SK-MEL-5 (cell line): ENCODE measurements around the gene CDK1. TPM values are rescaled to one million over a fixed set of nuclear protein-coding genes. Genes with fewer than 3 reads are reported as not detected.
A peak's percentile ranks its signal among the peaks of the same experiment; 100 is the strongest.

Experiments used
- DNase-seq: peaks from one replicate; pipeline ENCODE4 v3.0.0-alpha.2; 2016; ENCODE audit warnings: low read depth, low spot score
- in situ Hi-C: cut with HindIII; loops from 2 replicates; pipeline ENCODE4 v1.10.0; 2016; ENCODE audit warnings: low sequenced_read_pairs, high pct_unique_total_duplicates, low pct_unique_long_range_greater_than_20kb
- polyA plus RNA-seq, 2 experiments: library from polyadenylated mRNA; depleted of rRNA; stranded (reverse); fragments of >200 nt; gene quantifications; 2 replicates each; pipeline ENCODE4 v1.2.3, GENCODE V29; 2015
- total RNA-seq: library from RNA; depleted of rRNA; stranded (reverse); fragments of >200 nt; shearing (Covaris generic); gene quantifications from 2 replicates; pipeline ENCODE4 v1.2.3, GENCODE V29; 2014; rRNA removed

The CDK1 gene
- total RNA-seq, result 65.5 and 65.6 TPM in 2 replicates
- 44.7 and 52.1 TPM in 2 replicates for polyA plus RNA-seq (2015; cell fraction: cytosol; rRNA removed)
- 202 and 243 TPM in 2 replicates for polyA plus RNA-seq (2015; cell fraction: nucleus; rRNA removed)

DNA sequence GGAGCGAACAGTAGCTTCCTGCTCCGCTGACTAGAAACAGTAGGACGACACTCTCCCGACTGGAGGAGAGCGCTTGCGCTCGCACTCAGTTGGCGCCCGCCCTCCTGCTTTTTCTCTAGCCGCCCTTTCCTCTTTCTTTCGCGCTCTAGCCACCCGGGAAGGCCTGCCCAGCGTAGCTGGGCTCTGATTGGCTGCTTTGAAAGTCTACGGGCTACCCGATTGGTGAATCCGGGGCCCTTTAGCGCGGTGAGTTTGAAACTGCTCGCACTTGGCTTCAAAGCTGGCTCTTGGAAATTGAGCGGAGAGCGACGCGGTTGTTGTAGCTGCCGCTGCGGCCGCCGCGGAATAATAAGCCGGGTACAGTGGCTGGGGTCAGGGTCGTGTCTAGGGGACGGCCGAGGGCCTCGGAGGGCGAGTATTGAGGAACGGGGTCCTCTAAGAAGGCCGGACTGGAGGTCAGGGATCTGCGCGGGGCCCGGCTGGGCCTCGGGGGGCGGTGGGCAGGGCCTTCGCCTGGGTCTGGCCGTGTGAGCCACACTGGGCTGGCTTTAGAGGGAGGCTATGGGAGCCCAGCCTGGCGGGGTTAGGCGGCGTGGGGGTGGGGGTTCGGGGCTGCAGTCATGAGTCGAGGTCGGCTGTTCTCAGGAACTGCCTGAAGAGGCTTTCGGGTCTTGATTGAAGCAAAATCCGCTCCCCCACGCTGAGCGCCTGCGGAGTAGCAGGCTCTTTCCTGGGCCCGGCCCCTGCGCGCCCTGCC lies at the start of gene CDK1:
TSS of gene CDK1 (plus strand) at position 265 of the 757 bp plus-strand sequence. CDS start 1,688 bp downstream, outside the sequence.
- in situ Hi-C loops, result no loop called here
- peak; percentile 96 for DNase-seq

DNA sequence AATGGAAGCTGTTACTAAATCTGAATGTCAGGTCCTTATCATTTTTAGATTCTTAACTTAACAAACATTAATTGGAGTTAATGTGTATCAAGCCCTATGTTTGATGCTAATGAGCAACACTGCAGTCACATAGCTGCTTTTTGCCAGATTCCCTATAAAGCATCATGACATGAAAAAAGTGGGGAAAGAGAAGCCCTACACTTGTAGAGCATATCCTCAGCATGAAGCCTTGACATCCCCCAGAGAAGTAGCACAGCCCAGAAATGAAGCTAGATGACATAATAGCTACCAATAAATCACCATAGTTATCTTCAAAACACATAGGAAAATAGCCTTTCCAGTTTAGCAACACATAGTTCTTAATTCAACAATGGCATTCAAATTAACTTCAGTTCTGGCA lies 49.2 kb upstream of the CDK1 start:
- no peak for DNase-seq
- in situ Hi-C loops, result no loop called here

DNA sequence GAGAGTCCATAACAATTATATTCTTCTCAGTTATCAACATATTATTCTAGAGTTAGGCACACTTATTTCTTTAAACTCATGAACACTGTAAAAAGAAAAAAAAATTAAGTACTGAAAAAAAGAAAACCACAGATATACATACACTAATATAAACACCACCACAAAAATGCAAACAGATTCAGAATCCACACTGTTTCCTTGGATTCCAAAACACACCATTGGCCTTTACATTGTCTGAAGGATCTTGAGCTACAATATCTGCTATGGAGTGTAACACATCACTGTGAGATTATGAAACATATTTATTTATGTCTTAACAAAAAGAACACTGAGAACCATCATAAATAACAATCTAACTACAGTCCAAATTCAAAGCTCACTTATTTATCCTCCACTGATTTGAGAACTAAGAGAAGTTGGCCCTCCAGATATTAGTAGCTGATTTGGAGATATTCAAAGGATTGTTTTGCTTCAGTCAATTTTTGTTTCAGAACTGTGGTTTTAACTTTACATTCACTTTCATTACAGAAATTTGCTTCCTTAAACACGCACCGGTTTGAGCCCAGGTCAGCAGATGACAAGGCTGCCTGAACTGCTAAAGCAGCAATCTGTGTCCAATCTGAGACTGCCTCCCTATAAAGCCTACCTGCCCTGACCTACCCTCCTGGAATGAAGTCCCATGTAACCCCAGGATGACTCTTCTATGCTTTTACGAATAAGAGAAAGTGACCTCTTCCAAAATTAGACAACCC lies 47.0 kb upstream of the CDK1 start:
- in situ Hi-C loops, result no loop called here
- DNase-seq, result no peak

DNA sequence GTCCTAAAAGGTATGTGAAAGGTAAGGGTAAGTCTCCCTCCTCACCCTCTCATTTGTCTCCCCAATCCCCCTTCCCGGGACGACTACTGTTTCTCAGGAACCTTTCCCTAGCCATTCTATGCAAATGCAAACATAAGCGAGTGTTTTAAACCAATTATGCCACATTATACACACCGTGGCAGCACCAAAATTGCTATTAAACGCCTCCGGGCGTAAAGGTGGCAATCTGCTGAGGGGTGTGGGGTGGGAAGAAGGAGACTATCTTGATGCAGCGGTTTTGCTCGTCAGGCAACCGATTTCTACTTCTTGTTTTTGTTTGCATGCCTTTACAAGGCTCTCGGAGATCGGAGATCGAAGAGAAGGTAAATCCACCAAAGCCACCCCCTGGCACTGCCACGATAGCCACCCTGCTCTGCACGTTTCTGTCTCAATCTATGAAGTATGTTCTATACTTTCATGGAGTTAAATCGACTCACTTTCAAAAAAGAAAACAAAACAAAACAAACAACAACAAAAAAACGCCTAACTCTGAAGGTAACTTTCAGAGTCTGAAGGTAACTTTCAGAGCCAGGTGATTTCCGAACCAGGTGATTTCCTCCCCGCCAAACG lies 46.0 kb upstream of the CDK1 start:
- in situ Hi-C loops, result no loop called here
- no peak for DNase-seq

DNA sequence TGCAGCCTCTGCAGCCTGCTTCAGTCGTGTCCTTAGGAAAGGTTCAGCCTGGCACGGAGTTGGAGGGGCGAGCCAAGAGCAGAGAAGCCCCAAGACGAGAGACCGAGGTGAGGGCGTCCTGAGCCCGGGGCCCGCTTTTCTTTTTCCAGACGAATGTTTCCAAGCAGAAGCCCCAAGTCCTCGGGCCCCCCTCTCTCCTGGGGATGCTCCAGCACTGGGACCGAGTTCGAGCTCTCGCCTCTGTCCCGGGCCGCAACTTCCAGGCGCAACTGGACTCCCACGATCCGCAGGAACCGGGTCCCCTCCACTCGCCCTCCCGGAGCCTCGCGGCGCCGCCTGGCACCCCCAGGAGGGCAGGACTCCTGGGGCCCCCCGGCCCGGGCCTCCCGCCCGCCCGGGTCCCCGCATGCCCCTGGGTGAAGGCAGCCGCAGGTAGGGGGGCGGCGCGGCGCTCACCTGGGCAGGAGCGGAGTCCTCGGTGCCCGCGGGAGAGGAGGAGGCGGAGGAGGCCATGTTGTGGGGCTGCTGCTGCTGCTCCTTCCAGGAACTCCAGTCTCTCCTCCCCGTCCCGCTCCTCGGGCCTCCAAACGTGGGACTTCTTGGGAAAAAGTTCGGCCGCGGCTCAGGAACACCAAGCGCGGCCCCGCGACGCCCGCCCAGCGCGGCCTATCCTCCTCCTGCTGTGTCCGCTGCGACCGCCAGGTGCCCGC lies 45.3 kb upstream of the CDK1 start:
- in situ Hi-C loops, result no loop called here
- no peak for DNase-seq

DNA sequence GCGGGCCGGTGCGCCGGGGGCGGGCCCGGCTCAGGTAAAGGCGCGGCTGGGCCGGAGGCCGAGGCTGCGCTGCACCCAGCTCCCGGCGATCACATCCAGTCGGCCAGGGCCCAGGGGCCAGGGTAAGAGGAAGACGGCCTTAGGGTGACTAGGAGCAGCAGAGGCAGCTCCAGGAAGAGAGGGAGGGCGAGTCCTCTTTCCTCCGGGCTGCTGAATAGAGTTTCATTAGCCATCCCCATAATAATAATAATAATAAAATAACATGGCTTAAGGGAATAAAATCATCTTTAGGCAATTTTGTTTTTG lies 44.8 kb upstream of the CDK1 start:
- in situ Hi-C loops, result no loop called here
- DNase-seq, result no peak

DNA sequence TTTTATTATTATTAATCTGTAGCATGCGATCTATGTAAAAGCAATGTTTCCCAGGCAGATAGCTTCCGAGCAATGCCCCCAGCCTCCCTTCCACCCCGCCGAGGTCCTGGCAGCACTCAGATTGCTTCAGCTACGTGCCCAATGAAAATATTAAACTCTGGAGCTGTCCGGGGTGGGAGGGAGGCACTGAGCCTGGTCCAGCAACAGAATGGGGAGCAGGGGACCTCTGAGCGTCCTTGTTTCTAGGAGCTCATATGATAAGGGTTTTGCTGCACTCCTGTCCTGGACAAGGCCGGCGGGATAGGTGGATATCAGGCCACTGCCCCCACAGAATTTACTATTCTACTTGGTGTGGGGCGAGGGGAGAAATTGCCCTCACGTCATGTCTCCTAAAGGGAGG lies 44.5 kb upstream of the CDK1 start:
- DNase-seq, result no peak
- in situ Hi-C loops, result no loop called here

DNA sequence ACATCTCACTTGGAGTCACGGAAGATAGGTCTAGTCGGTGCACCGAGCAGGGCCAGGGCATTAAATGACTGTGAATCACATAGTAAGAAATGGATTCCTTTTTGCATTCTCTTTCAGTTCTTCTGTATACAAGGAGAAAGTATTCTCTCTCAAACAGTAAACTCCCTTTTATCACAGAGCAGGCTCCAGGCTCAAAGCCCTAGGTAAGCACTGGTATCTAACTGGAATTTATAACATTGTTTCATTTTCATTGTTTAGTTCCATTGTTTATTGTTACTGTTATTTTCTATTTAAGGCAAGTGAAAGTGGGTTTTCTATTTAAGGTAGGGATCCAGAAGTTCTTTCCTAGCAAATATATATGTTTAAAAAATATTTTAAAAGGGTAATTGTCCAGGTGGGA lies 44.1 kb upstream of the CDK1 start:
- no peak for DNase-seq
- in situ Hi-C loops, result no loop called here

DNA sequence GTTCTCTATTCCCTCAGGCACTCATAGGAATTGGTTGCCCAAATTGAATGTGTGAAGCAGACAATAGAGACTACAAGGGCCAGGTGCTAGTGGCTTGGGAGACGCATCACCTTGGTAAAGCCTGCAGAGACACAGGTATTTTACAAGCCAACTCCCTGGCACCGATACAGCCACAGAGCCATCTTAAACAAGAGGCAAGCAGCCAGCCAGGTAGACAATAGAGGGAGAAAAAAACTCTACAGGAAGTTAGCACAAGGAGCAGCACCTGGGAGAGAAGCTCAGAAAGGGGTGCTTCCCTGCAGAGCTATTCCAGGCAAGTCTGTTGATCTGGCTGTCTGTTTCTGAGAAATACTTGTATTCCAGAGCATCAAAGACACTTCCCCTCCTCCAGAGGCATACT lies 43.0 kb upstream of the CDK1 start:
- DNase-seq, result no peak
- in situ Hi-C loops, result no loop called here

DNA sequence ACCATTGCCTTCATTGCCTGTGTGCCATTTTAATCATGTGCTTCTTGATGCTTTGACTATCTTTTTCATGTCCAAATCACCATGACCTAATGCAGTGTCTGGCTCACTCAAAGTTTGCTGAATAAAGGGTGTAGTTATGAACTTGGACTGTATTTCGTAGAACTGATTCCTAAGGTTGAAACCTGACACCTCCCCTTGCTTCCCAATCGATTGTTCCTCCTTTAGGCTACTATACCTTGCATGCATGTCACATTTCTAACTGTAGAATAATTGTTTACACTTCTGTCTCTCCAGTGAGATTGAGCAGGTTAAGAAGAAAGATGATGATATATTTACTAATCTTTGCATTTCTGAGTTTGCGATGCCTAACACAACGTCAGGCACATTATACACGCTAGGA lies 41.0 kb upstream of the CDK1 start:
- in situ Hi-C loops, result no loop called here
- DNase-seq, result peak; percentile 1

DNA sequence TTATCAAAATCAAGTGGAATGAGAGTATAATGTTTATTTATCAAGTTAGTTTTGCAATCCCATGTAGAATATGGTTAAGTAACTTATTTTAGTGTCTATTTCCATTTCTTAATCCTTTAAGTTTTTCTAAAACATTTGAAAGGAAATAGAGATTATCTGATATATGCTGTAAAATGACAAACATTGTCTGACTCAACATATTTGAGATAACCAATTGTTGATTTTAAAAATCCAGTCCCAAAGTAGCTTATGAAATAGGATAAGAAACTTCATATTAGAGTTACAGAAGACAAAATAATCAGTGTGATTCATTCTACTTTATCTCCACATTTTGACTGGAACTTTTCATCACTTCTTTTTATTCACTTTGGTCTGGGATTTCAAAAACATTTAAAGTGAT lies 38.7 kb upstream of the CDK1 start:
- in situ Hi-C loops, result no loop called here
- no peak for DNase-seq

DNA sequence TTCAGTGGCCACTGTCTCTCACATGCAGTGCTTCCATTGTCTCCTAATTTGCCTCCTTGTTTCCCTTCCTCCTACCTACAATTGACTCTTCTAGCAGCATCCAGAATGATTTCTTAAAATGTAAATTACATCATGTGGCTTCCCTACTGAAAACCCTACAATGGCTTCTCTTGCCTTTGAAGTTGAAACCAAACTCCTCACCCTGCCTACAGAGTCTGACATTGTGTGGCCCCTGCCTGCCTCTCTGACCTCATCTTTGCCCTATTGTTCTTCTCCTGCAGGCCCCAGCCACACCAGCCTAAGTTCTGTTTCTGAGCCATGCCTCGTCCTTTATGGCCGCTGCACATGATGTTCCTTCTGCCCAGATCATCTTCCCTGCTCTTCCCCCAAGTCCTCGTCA lies 35.8 kb upstream of the CDK1 start:
- no peak for DNase-seq
- in situ Hi-C loops, result no loop called here

DNA sequence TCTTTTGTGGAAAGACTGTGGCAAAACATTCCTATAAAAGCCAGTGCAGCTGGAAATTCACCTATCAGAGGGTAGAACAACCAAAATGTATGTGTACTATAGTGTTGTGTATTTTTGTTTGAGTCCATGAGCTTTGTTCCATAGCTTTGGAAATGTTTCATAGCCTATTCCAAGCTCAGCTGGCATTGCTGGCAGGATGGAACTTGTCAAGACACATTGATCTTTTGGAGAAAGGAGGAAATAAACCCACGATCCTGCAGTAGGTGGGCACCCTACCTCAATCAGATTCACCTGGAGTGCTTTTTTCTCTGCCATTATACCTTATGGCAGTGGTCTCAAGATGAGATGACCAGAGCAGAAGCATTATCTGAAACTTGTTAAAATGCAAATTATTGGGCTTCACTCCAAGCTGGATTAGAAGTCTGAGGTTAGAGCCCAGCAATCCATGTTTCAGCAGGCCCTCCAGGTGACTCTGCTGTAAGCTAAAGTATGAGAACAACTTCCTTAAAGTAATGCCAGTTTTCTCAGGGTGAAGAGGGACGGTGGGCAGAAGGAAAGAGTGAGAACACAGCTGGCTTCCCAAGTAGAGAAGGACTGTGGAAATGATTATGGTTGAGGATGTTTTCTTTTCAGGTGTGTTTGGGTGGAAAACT lies 30.3 kb upstream of the CDK1 start:
- in situ Hi-C loops, result no loop called here
- DNase-seq, result no peak

DNA sequence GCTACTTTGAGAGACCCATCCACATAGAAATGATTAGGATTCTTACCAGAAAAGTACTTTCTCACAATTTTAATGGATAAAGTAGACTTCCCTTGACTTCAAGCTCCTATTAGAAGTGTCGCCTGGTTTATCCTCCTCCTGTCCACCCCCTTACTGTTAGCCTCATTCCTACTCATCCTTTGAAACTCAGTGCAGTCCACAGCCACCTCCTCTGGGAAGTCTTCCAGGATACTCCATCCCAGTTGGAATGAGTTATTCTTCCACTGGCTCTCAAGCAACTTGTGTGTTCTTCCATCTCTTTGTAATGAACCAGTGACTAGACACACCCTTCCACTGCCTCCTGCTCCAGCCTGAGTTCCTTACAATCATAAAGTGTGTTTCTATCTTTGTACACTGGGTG lies 25.1 kb upstream of the CDK1 start:
- in situ Hi-C loops, result no loop called here
- no peak for DNase-seq

DNA sequence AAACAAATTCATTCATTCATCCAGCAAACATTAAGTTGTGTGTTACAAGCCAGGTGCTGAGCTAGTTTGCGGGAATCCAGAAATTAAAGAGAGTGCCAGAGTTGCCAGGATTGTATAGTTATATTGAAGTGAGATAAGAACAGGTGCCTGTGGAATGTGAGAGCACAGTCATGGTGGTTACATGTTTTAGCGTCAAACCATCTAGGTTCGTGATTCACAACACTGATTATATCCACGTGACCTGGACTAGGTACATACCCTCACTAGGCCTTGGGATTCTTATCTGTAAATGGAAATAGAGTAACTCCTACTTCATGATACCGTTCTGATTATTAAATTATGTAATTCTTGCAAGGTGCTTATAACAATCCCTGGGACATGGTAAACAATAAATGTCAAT lies 24.5 kb upstream of the CDK1 start:
- no peak for DNase-seq
- in situ Hi-C loops, result no loop called here

DNA sequence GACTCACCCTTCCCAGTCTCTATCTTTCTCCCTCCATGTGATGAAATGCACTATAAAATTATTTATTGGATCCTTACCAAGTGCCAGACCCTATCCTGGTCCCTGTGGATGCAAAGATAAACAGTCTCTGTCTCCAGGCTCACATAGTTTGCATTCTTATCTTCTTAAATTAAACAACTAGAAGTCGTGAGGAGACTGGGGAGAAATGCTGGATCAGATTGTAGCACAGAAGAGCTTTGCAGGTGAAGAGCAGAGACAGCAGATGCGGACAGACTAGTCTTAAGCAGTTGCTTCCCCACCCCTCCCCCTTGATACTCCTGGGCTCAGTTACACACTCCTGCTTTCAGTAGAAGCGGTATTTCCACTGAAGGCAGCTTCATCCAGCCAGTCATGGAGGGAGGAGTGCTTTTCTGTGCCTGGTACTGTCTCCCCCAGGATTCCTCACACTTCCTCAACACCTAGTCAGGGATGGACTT lies 20.8 kb upstream of the CDK1 start:
- in situ Hi-C loops, result no loop called here
- no peak for DNase-seq

DNA sequence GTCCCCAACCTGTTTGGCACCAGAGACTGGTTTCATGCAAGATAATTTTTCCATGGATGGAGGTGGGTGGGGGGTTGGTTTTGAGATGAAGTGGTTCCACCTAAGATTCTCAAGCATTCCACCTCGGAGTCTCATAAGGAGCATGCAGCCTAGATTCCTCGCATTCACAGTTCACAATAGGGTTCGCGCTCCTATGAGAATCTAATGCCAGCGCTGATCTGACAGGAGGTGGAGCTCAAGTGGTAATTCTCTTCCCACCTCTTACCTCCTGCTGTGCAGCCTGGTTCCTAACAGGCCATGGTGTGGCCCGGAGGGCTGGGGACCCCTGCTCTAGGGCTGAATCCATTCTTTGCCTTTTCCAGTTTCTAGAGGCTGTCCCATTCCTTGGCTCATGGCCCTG lies 19.1 kb upstream of the CDK1 start:
- no peak for DNase-seq
- in situ Hi-C loops, result no loop called here
